ENCODE data around the gene OR4D2.

DNA sequence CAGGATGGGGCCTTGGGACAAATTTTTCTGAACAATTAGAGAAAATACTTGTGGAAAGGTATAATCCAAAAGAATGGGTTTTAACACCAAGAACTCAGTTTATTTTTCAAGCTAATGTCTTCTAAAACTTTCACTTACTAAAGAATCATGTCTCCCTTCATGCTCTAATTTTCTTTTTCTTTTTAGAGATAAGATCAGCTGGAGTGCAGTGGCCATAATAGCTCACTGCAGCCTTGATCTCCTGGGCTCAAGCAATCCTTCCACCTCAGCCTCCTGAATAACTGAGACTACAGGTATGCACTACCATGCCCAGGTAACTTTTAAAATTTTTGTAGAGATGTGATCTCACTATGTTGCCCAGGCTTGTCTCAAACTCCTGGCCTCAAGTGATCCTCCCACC is 13.1 kb upstream of the OR4D2 start:
- TF ChIP-seq, protein P1, sequence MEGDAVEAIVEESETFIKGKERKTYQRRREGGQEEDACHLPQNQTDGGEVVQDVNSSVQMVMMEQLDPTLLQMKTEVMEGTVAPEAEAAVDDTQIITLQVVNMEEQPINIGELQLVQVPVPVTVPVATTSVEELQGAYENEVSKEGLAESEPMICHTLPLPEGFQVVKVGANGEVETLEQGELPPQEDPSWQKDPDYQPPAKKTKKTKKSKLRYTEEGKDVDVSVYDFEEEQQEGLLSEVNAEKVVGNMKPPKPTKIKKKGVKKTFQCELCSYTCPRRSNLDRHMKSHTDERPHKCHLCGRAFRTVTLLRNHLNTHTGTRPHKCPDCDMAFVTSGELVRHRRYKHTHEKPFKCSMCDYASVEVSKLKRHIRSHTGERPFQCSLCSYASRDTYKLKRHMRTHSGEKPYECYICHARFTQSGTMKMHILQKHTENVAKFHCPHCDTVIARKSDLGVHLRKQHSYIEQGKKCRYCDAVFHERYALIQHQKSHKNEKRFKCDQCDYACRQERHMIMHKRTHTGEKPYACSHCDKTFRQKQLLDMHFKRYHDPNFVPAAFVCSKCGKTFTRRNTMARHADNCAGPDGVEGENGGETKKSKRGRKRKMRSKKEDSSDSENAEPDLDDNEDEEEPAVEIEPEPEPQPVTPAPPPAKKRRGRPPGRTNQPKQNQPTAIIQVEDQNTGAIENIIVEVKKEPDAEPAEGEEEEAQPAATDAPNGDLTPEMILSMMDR (IDR thresholded peaks at IDR 0.05), result no peak
- TF ChIP-seq POLR2A (IDR thresholded peaks at IDR 0.05), result no peak
